Hematopoietic multipotent progenitor cell treated with erythropoietin and hydrocortisone succinate and interleukin-3 and kit ligand, for 4 days (in vitro differentiated cells): ENCODE results near the gene ATOH7.
"Not testable (repeated sequence)": the region's sequence is repeated elsewhere in the genome, so short reads cannot be mapped to it uniquely, and the experiment has no call there.

Source experiments
- DNase-seq: peaks from one replicate; pipeline ENCODE4 v3.0.0-alpha.2; 2015

ATOH7 gene

DNA sequence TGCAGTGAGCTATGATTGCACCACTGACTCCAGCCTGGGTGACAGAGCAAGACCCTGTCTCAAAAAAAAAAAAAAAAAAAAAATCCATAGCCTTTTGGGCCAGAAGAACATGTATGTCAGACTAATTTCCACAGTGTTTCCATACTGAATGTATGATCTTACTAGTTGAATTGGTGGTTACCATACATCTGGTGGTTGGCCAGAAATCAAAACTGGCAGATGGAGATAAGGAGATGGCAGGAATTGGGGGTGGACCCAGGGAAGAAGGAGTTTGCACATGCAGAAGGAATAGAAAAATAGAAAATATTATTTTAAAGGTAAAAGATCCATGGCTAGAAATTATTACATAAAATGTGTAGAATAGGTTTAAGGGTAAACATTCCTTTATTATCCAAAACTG, 3.7 kb upstream of the ATOH7 start:
- peak; percentile 34 for DNase-seq

DNA sequence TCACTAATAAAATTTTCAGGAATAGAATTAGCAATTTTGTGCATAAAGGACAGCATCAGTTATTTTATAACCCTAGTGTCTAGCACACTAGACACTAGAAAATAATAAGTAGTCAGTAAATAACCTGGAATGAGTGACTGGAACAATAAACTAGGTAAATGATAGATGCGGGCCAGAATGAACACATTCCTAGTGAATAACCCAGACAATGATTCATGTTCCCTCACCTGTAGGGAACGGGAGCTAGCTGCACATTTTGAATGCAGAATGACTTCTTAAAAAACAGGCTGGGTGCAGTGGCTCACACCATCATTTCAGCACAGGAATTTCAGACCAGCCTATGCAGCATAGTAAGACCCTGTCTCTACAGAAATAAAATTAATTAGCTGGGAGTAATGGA, 3.2 kb upstream of the ATOH7 start:
- no peak for DNase-seq

DNA sequence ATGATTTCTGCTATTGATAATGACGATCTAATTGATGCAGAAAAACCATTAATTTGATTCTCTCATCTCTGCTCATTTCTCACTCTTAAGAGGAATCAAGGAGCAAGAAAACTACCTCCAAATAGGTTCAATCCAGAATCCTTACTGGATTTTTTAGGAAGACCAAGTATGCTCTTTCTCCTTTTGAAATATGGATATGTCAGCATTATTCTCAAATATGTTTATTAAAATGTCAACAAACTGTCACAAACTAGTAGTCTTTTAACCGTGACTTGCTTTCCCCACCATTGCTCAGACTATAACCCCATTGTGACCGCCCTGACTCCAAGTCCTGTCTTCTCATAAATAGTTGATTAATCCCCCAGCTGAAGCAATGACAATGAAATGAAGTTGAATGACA, 1.1 kb upstream of the ATOH7 start:
- DNase-seq: no peak

DNA sequence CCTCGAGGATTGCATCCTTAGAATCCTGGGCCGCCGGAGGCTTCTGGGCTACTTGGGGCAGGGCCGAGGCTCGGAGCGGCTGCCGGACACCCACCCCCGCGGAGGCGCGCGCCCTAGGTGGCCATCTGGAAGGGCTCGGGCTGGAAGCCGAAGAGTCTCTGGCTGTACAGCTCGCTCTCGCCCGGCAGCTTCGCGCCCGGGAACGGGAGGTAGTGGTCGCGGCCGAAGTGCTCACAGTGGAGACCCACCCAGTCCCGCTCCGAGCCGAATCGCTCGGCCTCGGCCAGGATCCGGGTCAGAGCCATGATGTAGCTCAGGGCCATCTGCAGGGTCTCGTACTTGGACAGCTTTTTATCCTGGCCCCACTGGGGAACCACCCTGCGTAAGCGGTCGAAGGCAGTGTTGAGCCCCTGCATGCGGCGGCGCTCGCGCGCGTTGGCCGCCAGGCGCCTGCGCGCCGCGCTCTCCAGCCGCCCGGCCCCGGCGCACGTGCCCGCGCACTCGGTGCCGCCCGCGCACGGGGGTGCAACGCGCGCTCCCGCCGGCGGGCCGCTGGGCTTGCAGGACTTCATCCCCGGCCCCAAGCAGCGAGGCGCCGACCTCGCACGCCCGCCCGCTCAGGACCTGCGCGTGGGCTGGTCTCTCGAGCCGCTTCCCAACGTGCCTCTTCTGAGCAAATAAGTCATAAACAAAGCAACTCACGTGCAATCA, 652 bp downstream of the ATOH7 start:
- DNase-seq: peak; percentile 78

DNA sequence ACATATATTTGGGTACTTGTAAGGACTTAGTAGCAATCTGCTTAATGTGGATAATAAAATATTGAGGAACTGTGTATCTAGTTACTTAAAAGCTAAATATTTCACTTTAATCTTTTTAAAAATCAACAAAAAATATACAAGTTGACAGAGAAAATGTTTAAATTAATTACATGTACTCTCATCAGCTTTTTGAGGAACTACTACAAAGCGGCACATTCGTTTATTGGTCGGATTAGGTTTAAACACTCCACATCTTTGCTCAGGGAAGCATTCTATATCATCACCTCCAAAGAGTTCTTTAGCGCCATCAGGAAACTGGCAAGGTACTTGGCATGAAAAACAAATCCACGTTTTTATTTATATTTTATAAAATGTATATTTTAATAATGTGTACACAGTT, 1.6 kb downstream of the ATOH7 start:
- DNase-seq: no peak

DNA sequence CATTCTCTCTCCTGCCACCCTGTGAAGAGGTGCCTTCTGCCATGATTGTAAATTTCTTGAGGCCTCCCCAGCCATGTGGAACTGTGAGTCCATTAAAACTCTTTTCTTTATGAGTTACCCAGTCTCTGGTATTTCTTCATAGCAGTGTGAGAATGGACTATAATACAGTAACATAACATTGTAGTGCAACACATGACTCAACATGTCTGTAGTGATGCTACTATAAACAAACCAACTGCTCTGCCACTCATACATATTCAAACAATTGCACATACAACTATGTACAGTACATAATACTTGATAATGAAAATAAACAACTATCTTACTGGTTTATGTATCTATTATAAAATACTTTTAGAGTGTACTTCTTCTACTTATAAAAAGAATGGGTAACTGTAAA, 7.1 kb downstream of the ATOH7 start:
- DNase-seq: no peak

DNA sequence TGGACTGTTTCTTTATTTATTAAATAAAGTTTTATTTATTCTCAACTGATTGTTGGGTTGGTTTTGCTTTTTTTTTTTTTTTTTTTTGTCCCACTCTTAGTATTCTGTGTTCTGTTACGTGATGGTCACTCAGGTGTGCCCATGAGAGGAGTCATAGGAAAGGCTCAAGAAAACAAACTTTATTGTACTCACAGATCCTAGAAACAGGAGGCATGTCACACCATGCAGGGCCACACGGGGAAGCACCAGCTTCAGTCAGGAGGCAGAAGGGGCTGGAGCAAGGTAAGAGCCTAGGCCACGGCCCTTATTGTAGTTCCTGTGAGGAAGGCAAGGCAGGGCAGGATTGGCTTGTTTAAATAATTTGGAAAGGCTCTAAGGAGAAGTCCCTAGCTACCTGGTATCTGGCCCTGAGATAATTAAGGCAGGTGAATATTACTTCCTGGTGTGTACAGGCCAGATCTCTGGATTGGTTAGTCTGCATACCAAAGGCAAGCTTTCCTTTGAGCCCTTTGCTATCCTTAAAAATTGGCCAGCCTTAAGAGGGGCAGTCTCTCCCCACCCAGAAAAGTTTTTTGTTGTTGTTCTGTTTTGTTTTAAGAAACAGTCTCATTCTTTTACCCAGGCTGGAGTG, 8.3 kb downstream of the ATOH7 start:
- peak; percentile 44 for DNase-seq

DNA sequence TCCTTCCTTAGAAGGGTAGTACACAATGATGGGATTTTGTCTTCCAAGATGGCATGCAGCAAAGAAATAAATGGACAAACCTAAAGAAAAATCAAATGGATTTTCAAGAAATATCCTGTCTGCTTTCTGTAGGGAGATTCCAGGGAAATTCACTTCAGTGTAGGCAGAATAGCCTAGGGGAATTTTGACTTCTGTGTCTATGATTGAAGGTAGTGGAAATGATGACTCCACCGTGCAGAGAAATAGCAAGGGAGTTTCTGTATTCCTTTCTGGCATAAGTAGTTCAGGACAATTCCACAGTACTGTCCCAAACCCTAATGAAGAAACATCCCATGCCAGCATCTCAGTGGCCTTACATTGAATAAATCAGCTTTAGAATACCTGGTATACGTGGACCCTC, 9.5 kb downstream of the ATOH7 start:
- no peak for DNase-seq

DNA sequence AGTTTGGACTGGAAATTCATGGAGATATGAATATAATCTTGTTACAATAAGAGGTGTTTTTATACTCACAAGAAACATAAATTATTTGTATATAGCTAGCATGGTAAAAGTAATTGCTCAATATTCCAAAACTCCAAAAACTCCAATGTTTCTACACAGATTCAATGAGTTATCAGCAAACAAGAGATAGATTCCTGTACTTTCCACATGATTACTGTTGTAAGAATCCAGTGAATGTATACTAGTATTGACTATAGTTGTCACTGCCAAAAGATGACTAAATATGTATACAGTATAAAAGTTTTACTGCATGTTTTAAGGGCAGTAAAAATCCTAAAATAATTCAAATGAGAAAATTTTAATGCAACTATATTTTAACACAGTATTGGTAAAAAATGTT, 10.7 kb downstream of the ATOH7 start:
- no peak for DNase-seq

DNA sequence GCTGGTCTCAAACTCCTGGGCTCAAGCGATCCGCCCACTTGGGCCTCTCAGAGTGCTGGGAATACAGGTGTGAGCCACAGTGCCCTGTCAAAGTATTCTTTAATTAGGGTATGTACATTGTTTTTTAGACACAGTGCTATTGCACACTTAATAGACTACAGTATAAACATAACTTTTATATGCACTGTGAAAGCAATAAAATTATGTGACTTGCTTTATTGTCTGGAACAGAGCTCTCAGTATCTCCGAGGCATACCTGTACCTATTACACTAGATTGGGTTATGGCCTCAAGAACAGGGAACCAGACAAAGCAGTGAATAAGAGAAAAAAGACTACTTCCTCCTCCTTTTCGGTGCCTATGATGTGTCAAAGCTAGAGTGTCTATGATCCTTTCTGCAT, 13.1 kb downstream of the ATOH7 start:
- no peak for DNase-seq

DNA sequence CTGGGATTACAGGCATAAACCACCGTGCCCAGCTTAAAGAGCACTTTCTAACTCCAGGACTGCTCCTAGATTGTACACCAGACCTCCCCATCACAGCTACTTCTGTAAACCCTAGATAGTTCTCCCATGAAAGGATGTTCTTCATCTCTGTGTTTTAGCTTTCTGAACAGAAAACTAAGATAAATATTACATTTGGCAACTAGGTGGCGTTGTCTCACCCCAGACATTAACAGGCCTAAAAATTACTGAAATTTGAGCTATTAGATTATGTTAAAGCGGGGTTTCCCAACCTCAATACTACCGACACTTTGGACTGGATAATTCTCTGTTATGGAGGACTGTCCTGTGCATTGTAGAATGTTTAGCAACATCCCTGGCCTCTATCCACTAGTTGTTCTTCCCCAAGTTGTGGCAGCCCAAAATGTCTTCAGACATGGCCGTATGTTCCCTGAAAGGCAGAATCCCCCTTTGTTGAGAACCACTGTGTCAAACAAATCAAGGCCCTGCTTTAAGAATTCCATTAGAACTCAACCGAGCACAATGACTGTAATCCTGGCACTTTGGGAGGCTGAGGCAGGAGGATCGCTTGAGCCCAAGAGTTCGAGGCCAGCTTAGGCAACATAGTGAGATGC, 19.1 kb downstream of the ATOH7 start:
- DNase-seq: peak; percentile 68

DNA sequence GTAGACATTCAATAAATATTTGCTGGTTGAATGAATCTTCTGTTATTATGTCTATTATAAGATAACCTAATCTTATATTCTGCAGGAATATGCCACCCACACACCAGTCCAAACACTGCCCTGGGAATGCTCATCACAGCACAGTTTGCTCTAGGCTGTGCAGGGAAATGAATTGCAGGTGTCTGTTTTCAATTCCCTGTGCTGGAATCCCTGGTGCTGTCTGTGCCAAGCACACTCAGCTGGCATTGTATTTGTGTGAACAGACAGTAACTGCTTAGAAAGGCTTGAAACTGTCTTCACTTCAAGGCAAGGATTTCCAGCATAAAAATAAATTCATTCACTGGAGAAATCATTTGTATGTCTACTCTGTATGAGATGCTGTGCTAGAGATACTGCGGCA, 20.2 kb downstream of the ATOH7 start:
- no peak for DNase-seq

DNA sequence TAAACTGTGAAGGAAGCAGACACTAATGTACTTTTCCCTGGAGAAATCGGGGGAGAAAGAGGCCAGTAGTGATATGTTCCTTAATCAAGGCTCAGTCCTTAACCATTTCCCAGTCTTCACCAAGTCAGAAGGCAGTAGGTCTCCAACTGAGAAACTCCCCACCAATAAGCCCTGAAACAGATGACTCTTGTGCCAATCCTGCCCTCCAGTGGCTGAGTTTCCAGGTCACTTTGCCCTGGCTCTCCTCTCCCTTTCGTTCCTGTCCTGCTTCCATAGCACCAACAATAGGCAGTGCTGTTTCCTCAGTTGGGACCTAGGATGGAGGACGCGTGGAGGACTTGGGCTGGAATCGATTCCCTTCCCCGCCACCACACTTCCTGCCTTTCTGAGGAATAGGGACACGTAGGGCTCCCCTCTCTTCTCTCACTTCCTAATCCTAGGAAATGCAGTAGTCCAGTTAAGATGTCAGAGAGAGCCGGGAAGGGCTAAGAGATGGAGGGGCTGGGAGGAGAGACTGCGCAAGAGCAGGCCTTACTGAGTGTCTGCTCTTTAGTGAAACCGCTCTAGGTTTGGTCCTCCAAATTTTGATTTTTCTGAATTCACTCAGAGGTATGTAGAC, 23.4 kb downstream of the ATOH7 start:
- peak; percentile 77 for DNase-seq

DNA sequence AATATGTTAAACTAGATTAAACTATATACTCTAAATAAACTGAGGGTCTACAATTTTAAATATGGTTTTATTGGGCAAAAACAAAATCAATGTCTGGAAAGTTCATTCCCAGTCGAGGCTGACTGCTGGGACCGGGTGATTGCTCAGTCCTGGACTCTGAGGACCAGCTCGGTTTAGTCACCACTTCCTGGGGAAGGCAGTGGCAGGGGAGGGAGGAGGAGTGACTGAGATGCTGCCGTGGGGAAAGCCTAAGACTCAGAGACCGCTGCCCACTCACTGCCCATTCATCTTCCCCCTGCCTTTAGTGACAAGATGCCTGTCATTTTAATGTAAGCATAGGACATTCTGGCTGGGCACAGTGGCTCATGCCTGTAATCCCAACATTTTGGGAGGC, 29.0 kb downstream of the ATOH7 start:
- DNase-seq: peak; percentile 45

DNA sequence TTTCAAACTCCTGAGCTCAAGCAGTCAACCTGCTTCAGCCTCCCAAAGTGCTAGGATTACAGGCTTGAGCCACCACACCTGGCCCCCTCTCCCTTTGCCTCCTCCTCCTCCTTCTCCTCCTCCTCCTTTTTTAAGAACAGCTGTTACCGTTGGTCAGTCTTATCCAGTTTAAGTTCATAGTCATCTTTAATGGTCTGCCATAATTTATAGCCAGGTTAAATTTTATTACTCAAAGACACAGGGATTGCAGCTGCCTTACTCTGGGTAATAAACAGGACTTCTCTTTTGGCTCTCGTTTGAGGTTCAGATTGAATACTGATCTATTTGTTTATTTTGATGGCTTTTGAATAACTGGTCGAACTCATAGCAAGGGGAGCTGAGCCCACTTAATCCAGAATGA, 35.2 kb downstream of the ATOH7 start:
- no peak for DNase-seq

DNA sequence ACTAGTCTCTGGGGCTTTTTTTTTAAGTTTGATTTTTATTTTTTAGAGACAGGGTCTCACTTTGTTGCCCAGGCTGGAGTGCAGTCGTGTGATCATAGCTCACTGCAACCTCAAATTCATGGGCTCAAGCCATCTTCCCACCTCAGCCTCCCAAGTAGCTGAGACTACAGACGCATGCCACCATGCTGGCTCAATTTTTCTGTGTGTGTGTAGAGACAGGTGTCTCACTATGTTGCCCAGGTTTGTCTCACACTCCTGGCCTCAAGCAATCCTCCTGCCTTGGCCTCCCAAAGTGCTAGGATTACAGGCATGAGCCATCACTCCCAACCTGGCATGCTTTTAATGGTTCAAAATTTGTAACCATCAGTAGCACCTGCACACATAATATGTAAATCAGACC, 36.1 kb downstream of the ATOH7 start:
- not testable (repeated sequence) for DNase-seq

DNA sequence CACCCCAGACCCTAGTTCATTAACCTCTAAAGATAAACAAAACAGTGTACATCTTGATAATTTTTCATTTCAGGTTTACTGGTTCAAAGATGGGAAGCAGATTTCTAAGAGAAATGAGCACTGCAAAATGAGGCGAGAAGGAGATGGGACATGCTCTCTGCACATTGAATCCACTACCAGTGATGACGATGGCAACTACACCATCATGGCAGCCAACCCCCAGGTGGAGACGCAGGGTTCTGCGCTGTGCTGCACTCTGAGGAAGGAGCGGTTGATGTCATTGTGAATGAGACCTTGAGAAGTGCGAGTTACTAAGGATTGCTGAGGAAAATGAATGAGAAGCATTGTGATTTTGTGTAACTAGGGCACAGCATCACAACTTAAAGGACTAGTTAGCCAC, 37.6 kb downstream of the ATOH7 start:
- DNase-seq: no peak

DNA sequence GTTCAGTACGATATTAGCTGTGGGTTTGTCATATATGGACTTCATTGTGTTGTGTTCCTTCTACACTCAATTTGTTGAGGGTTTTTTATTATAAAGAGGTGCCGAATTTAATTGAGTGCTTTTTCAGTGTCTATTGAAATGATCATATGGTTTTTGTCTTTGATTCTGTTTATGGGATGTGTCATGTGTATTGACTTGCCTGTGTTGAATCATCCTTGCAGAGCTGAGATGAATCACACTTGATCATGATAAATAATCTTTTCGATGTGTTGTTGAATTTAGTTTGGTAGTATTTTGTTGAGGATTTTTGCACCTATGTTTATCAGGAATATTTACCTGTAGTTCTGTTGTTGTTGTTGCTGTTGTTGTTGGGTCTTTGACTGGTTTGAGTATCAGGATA, 39.8 kb downstream of the ATOH7 start:
- no peak for DNase-seq

DNA sequence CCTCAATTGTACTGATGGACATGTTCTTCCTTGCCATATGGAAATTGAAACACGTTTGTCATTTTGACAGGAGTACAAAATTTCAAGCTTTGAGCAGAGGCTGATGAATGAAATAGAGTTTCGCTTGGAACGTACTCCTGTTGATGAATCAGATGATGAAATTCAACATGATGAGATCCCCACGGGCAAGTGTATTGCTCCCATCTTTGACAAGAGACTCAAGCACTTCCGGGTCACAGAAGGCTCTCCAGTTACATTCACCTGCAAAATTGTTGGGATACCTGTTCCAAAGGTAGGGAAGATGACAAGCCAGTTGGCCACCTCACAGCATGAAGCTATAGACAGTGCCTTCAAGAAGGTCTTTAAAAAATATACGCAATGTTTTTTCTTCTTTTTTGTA, 43.1 kb downstream of the ATOH7 start:
- DNase-seq: no peak

DNA sequence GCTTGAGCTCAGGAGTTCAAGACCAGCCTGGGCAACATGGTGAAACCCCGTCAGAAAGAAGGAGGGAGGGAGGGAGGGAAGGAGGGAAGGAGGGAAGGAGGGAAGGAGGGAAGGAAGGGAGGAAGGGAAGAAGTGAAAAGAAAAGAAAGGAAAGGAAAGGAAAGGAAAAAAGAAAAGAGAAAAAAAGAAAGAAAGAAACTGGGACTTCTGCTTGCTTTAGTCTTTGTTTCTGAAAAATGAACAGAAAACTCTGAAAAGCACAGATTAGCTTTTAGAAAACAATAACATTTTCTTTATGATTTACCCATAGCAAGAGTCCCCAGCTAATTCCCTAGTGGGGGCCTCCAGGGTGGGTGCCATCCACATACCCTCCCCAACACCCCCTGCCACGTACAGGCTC, 46.8 kb downstream of the ATOH7 start:
- DNase-seq: no peak

DNA sequence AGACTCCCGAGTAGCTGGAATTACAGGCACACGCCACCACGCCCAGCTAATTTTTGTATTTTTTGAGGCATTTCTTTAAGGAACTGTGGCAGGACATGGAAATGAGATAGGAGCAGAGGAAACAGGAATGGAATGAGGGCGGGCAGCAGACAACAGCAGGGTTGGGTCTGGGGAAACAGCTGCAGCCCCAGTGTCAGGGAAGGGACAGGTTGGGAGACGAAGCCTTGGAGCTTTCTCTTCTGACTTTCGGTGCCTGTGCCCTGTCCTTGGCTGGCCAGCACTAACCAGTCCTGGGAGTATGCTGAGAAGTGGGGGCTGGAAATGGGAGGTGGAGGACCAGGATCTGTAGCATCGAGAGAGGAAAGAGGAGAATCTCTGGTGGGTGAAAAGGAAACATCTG, 47.4 kb downstream of the ATOH7 start:
- DNase-seq: no peak
